Measurements from ENCODE around the gene CSRP2. TPM values are rescaled to one million over a fixed set of nuclear protein-coding genes. Genes with fewer than 3 reads are reported as not detected.

Gene CSRP2
- total RNA-seq (40.8 TPM), polyA plus RNA-seq (ENCODE audit: insufficient read depth, low read depth, low replicate concordance) (189 TPM)
- long read RNA-seq, donor 1, full-length matches to known transcripts: 39 of 47 reads
- long read RNA-seq, donor 1, partial matches to known transcripts: 8 of 47 reads
- long read RNA-seq, donor 1, other reads (novel, unspliced or antisense): 0 of 47 reads
- long read RNA-seq, donor 2, full-length matches to known transcripts: 63 of 63 reads
- long read RNA-seq, donor 2, partial matches to known transcripts: 0 of 63 reads
- long read RNA-seq, donor 2, other reads (novel, unspliced or antisense): 0 of 63 reads
- long read RNA-seq, donor 3, full-length matches to known transcripts: 58 of 68 reads
- long read RNA-seq, donor 3, partial matches to known transcripts: 10 of 68 reads
- long read RNA-seq, donor 3, other reads (novel, unspliced or antisense): 0 of 68 reads
- long read RNA-seq, donor 4, full-length matches to known transcripts: 59 of 59 reads
- long read RNA-seq, donor 4, partial matches to known transcripts: 0 of 59 reads
- long read RNA-seq, donor 4, other reads (novel, unspliced or antisense): 0 of 59 reads
- long read RNA-seq, donor 5, partial matches to known transcripts: 0 of 3 reads
- long read RNA-seq, donor 5, other reads (novel, unspliced or antisense): 0 of 3 reads
- long read RNA-seq, donor 6, full-length matches to known transcripts: 132 of 158 reads
- long read RNA-seq, donor 6, partial matches to known transcripts: 26 of 158 reads
- long read RNA-seq, donor 6, other reads (novel, unspliced or antisense): 0 of 158 reads
- long read RNA-seq, donor 7, transcript CSRP2-201 (6 exons, 943 nt): major isoform, 15 of 21 reads
- long read RNA-seq, donor 7, partial matches to known transcripts: 2 of 21 reads
- long read RNA-seq, donor 7, other reads (novel, unspliced or antisense): 1 of 21 reads
- long read RNA-seq, donor 8, full-length matches to known transcripts: 63 of 69 reads
- long read RNA-seq, donor 8, partial matches to known transcripts: 6 of 69 reads
- long read RNA-seq, donor 8, other reads (novel, unspliced or antisense): 0 of 69 reads
- long read RNA-seq, donor 9, full-length matches to known transcripts: 32 of 32 reads
- long read RNA-seq, donor 9, partial matches to known transcripts: 0 of 32 reads
- long read RNA-seq, donor 9, other reads (novel, unspliced or antisense): 0 of 32 reads
- long read RNA-seq, donor 10, full-length matches to known transcripts: 34 of 34 reads
- long read RNA-seq, donor 10, partial matches to known transcripts: 0 of 34 reads
- long read RNA-seq, donor 10, other reads (novel, unspliced or antisense): 0 of 34 reads

DNA sequence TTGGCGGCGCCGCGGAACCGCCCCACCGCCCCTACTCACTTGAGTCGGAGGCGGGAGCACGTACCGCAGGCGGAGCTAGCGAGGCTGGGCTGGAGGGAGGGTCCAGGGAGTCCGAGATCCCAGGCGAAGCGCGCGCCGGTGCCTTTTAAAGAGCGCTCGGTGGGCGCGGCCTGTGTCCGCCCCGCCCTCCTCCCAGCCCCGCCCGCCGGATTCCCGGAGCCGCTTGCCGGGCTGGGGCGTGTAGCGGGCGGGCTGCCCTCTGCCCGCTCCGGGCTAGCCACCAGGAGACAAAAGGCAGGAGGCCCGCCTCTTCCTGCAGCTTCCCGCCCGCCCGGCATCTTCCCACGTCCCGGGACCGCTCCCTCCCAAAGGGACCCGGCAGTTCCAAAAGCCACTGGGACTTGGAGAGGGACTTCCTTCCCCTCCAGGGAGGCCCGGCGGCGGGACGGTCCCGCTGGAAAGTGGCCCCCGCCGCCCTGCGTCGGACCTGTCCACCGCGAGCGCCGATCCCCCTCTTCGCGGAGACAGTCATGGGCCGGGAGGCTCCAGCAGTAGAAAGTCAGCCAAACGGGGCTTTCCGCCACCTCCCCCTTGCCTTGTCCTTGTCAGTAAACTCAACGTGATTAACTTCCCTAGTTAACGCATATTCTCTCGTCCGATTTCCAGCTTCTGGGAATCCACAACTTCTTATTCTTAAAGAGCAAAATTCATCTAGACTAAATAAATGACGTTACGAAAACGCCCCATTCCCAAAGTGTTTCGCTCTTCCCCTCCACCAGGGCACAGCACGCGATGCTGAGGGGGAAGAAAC lies at the start of gene CSRP2:
Gene CSRP2, minus strand, starts transcription at position 121 of the 811 bp plus-strand sequence. CDS start 12,759 bp downstream, outside the sequence.
- Histone ChIP-seq H3K27me3 (ENCODE audit: control insufficient read depth, insufficient read depth, low read length) (no peaks in the 10 kb centered on the region), H3K4me1 (ENCODE audit: control insufficient read depth in 2 of 3, insufficient read depth in 2 of 3, low read depth in 1 of 3, low read length in 3 of 3) (peaks cover 0 to 3% (median 0%) of the 10 kb centered on the region in 3 donors), H3K4me3 (ENCODE audit: low read length in 3 of 3) (peak within 1 kb of the TSS; percentile 79 to 83 (median 82)), H3K36me3 (ENCODE audit: control insufficient read depth in 2 of 3, insufficient read depth in 3 of 3, low read length in 3 of 3) (no peaks in the 10 kb centered on the region), H3K27ac (ENCODE audit: low read depth in 2 of 2, low read length in 2 of 2) (peak within 1 kb of the TSS; percentile 83 to 94), H3K9me3 (ENCODE audit: control insufficient read depth in 2 of 3, insufficient read depth in 1 of 3, low read length in 3 of 3) (no peaks in the 10 kb centered on the region), H3K9ac (ENCODE audit: low read length in 3 of 3) (peak within 1 kb of the TSS; percentile 69 to 84 (median 81))
- TF ChIP-seq, protein P1, sequence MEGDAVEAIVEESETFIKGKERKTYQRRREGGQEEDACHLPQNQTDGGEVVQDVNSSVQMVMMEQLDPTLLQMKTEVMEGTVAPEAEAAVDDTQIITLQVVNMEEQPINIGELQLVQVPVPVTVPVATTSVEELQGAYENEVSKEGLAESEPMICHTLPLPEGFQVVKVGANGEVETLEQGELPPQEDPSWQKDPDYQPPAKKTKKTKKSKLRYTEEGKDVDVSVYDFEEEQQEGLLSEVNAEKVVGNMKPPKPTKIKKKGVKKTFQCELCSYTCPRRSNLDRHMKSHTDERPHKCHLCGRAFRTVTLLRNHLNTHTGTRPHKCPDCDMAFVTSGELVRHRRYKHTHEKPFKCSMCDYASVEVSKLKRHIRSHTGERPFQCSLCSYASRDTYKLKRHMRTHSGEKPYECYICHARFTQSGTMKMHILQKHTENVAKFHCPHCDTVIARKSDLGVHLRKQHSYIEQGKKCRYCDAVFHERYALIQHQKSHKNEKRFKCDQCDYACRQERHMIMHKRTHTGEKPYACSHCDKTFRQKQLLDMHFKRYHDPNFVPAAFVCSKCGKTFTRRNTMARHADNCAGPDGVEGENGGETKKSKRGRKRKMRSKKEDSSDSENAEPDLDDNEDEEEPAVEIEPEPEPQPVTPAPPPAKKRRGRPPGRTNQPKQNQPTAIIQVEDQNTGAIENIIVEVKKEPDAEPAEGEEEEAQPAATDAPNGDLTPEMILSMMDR (IDR thresholded peaks at IDR 0.05; ENCODE audit: borderline replicate concordance, extremely low read depth, insufficient read depth): no peak
- DNase-seq (peak; percentile 95 to 98 (median 97)), FAIRE-seq (no peak)
- intact Hi-C loops (cut with DNase I): no loop called here

DNA sequence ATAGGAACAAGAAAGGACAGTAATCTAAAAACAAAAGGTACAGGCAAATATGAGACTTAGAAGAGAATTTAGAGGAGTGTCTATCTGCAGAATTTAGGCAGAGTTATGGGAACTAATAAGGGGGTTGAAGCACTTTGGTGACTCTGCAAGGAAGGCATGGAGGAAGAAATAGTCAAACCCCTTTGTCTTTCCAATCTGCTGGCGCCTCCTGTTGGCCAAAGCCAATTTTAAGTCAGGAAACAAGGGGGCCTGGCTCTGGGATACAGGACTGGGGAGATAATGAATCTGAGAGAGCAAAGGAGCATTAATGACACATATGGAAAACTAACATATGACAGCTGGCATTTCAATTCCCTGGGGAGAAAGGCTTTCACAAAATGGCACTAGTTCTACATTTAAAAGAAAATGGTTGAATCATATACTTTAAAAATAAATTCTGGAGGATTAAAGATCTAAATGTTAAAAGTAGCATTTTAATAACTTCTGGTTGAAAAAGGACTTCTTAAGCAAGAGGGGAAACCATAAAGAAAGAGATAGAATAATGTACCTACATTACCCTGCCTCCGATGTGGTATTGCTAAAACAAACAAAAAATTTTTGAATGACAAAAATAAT lies 48.5 kb upstream of the CSRP2 start:
- no peaks in the 10 kb centered on the region for H3K36me3 ChIP-seq (ENCODE audit: control insufficient read depth in 2 of 3, insufficient read depth in 3 of 3, low read length in 3 of 3)
- H3K9me3 ChIP-seq (ENCODE audit: control insufficient read depth in 2 of 3, insufficient read depth in 1 of 3, low read length in 3 of 3): no peaks in the 10 kb centered on the region
- no peak overlapping the region for H3K27ac ChIP-seq (ENCODE audit: low read depth in 2 of 2, low read length in 2 of 2)
- H3K27me3 ChIP-seq (ENCODE audit: control insufficient read depth, insufficient read depth, low read length): no peaks in the 10 kb centered on the region
- no peak overlapping the region for H3K9ac ChIP-seq (ENCODE audit: low read length in 3 of 3)
- TF ChIP-seq, protein P1 (IDR thresholded peaks at IDR 0.05; ENCODE audit: borderline replicate concordance, extremely low read depth, insufficient read depth): peak; percentile 51
- FAIRE-seq (no peak), DNase-seq (peak in 1 of 5 donors; percentile 29)
- intact Hi-C loops (cut with DNase I): no loop called here
- peaks cover 0 to 9% (median 2%) of the 10 kb centered on the region in 3 donors for H3K4me1 ChIP-seq (ENCODE audit: control insufficient read depth in 2 of 3, insufficient read depth in 2 of 3, low read depth in 1 of 3, low read length in 3 of 3)
- no peak overlapping the region for H3K4me3 ChIP-seq (ENCODE audit: low read length in 3 of 3)

DNA sequence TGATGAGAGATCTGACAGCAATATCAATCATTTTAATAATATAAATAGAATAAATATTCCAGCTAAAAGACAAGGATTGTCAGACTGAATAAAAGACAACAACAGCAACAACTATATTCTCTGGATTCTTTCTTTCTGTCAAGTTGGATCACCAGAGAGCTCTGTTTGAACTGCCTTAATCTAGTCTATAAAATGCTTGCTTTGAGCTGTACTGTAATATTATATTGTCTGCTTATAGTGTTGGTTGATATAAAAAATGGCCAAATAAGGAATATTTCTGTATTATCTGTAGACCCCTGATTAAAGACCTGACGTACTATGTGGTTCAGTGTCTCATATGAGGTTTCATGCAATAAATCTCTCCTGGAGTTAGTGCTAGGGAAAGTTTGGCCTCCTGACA lies 46.3 kb upstream of the CSRP2 start:
- peaks cover 0 to 22% (median 6%) of the 10 kb centered on the region in 3 donors for H3K4me1 ChIP-seq (ENCODE audit: control insufficient read depth in 2 of 3, insufficient read depth in 2 of 3, low read depth in 1 of 3, low read length in 3 of 3)
- DNase-seq (peak in 1 of 5 donors; percentile 28), FAIRE-seq (no peak)
- TF ChIP-seq, protein P1 (IDR thresholded peaks at IDR 0.05; ENCODE audit: borderline replicate concordance, extremely low read depth, insufficient read depth): no peak
- H3K27me3 ChIP-seq (ENCODE audit: control insufficient read depth, insufficient read depth, low read length): no peaks in the 10 kb centered on the region
- H3K36me3 ChIP-seq (ENCODE audit: control insufficient read depth in 2 of 3, insufficient read depth in 3 of 3, low read length in 3 of 3): no peaks in the 10 kb centered on the region
- H3K4me3 ChIP-seq (ENCODE audit: low read length in 3 of 3): no peak overlapping the region
- intact Hi-C loops (cut with DNase I): no loop called here
- no peak overlapping the region for H3K27ac ChIP-seq (ENCODE audit: low read depth in 2 of 2, low read length in 2 of 2)
- no peak overlapping the region for H3K9ac ChIP-seq (ENCODE audit: low read length in 3 of 3)
- H3K9me3 ChIP-seq (ENCODE audit: control insufficient read depth in 2 of 3, insufficient read depth in 1 of 3, low read length in 3 of 3): no peaks in the 10 kb centered on the region

Data from kidney (tissue), 22 donors.